GM12878 (cell line): Measurements from ENCODE around the gene ZNF554. TPM values are rescaled to one million over a fixed set of nuclear protein-coding genes. Genes with fewer than 3 reads are reported as not detected.

Experiments used
- ATAC-seq: fragments of 200-7000 bp; cut with Tn5 transposase; 3 replicates; pipeline ENCODE4 v1.9.1; 2020; ENCODE audit warnings: mild to moderate bottlenecking, moderate library complexity
- BruUV-seq: library from RNA; stranded (reverse); fragments of 400-500 nt; replicated peaks from 2 replicates; lab custom pipeline; 2021; lab: Mats Ljungman, UMichigan
- CTCF ChIA-PET: fragments of 300-600 bp; sonication (Branson Sonifier 250); formaldehyde crosslinking; extraction: SDS; loops from one replicate; lab custom pipeline; 2021; ENCODE audit warnings: inconsistent platforms; lab: Yijun Ruan, JAX
- POLR2A ChIA-PET: fragments of 350-600 bp; formaldehyde crosslinking; extraction: SDS; loops from one replicate; lab custom pipeline; 2021; ENCODE audit warnings: inconsistent platforms; lab: Charles Lee
- RAD21 ChIA-PET: fragments of 300-600 bp; sonication (Branson Sonifier 250); formaldehyde crosslinking; loops from one replicate; lab custom pipeline; 2023; ENCODE audit warnings: antibody characterized with exemption; ENCODE audit not compliant: unreplicated experiment; lab: Charles Lee
- SMC1A ChIA-PET: fragments of 300-600 bp; sonication (Branson Sonifier 250); formaldehyde crosslinking; loops from one replicate; lab custom pipeline; 2023; ENCODE audit not compliant: unreplicated experiment, uncharacterized antibody; lab: Charles Lee
- DNase-seq: peaks from one replicate; pipeline ENCODE4 v3.0.0-alpha.2; 2011; ENCODE audit warnings: low read depth, low spot score
- FAIRE-seq: peaks from 3 replicates; lab custom pipeline; 2011; peaks lifted over from hg19 to GRCh38; lab: Jason Lieb, UNC
- H2AFZ ChIP-seq: 2 replicates; pipeline ENCODE4 v1.6.0; 2011; ENCODE audit warnings: low read depth, low read length, control low read depth; ENCODE audit not compliant: control insufficient read depth
- H3K27ac ChIP-seq: 2 replicates; pipeline ENCODE4 v1.5.1; 2011; ENCODE audit warnings: control low read depth; ENCODE audit not compliant: control insufficient read depth, insufficient read depth
- H3K27me3 ChIP-seq, 2 experiments: replicated peaks in 1 of 2; 2 replicates each; pipeline versions ENCODE4 v1.6.0 to v1.6.1; 2011; ENCODE audit warnings: low read length in 1 of 2; ENCODE audit not compliant: control insufficient read depth in 2 of 2, insufficient read depth in 2 of 2
- H3K36me3 ChIP-seq, 2 experiments: 2 replicates each; pipeline ENCODE4 v1.5.1; 2011; ENCODE audit warnings: low read length in 1 of 2; ENCODE audit not compliant: control insufficient read depth in 2 of 2, insufficient read depth in 2 of 2
- H3K4me1 ChIP-seq: 2 replicates; pipeline ENCODE4 v1.6.1; 2011; ENCODE audit warnings: mild to moderate bottlenecking, low read length, moderate library complexity, mixed read lengths; ENCODE audit not compliant: control insufficient read depth, insufficient read depth
- H3K4me2 ChIP-seq: 2 replicates; pipeline ENCODE4 v1.6.0; 2011; ENCODE audit warnings: control low read depth; ENCODE audit not compliant: control insufficient read depth, insufficient read depth
- H3K4me3 ChIP-seq: fragments of 200-600 bp; sonication (generic); 2 replicates; pipeline ENCODE4 v1.5.1; 2016
- H3K79me2 ChIP-seq: 2 replicates; pipeline ENCODE4 v1.6.0; 2011; ENCODE audit warnings: low read length; ENCODE audit not compliant: control insufficient read depth, insufficient read depth
- H3K9ac ChIP-seq: 2 replicates; pipeline ENCODE4 v1.8.0; 2011; ENCODE audit warnings: low read length, control low read depth, mixed read lengths; ENCODE audit not compliant: control insufficient read depth, insufficient read depth
- H3K9me3 ChIP-seq: replicated peaks from 3 replicates; pipeline ENCODE4 v1.5.1; 2011; ENCODE audit warnings: mild to moderate bottlenecking, low read length; ENCODE audit not compliant: control insufficient read depth, insufficient read depth
- H4K20me1 ChIP-seq: 2 replicates; pipeline ENCODE4 v1.6.0; 2011; ENCODE audit not compliant: control insufficient read depth, insufficient read depth
- BCL11A ChIP-seq: IDR thresholded peaks from 2 replicates; pipeline ENCODE4 v1.6.1; 2011; ENCODE audit warnings: low read depth, low read length
- CUX1 ChIP-seq: IDR thresholded peaks from 2 replicates; pipeline ENCODE4 v1.6.1; 2012; ENCODE audit warnings: improper control_type of control experiment, low read depth, low read length; ENCODE audit not compliant: insufficient replicate concordance
- HDAC6 ChIP-seq: fragments of 200-600 bp; sonication (generic); IDR thresholded peaks from one replicate; pipeline ENCODE4 v1.8.0; 2017; ENCODE audit warnings: antibody characterized with exemption; ENCODE audit not compliant: unreplicated experiment
- NR2C1 ChIP-seq: fragments of 450-650 bp; IDR thresholded peaks from 2 replicates; pipeline ENCODE4 v1.6.1; 2017; ENCODE audit warnings: antibody characterized with exemption, mild to moderate bottlenecking, moderate library complexity
- RAD51 ChIP-seq: fragments of 450-650 bp; IDR thresholded peaks from 2 replicates; pipeline ENCODE4 v1.6.1; 2016; ENCODE audit warnings: moderate library complexity, mild to moderate bottlenecking, inconsistent platforms
- RBBP5 ChIP-seq: fragments of 200-600 bp; sonication (generic); conservative IDR thresholded peaks from 2 replicates; pipeline ENCODE4 v1.6.1; 2016
- RELB ChIP-seq: fragments of 450-650 bp; IDR thresholded peaks from 2 replicates; pipeline ENCODE4 v1.6.1; 2017; ENCODE audit warnings: low read depth, mild to moderate bottlenecking, moderate library complexity
- SMC3 ChIP-seq: IDR thresholded peaks from 2 replicates; pipeline ENCODE4 v1.6.1; 2011; ENCODE audit warnings: low read length, improper control_type of control experiment, borderline replicate concordance
- TBL1XR1 ChIP-seq: IDR thresholded peaks from 2 replicates; pipeline ENCODE4 v1.6.1; 2012; ENCODE audit warnings: low read depth, low read length, improper control_type of control experiment
- USF2 ChIP-seq: IDR thresholded peaks from 2 replicates; pipeline ENCODE4 v1.6.1; 2011; ENCODE audit warnings: low read depth, low read length, improper control_type of control experiment, borderline replicate concordance
- ZNF217 ChIP-seq: fragments of 450-650 bp; IDR thresholded peaks from 2 replicates; pipeline ENCODE4 v1.6.1; 2017; ENCODE audit warnings: antibody characterized with exemption, mild to moderate bottlenecking
- WGBS: methylation state at CpG from one replicate; pipeline ENCODE4 v1.1.6; 2016; ENCODE audit warnings: low lambda C conversion rate; ENCODE audit not compliant: insufficient replicate concordance, insufficient coverage; ENCODE audit errors: missing lambda C conversion rate; 5-methylcytosine and 5-hydroxymethylcytosine counted together
- in situ Hi-C: fragments of 300-500 bp; cut with MboI; formaldehyde crosslinking; loops from 9 replicates; pipeline ENCODE4 v1.14.3; 2018; ENCODE audit warnings: mixed read lengths
- intact Hi-C: fragments of 100-400 bp; cut with micrococcal nuclease; formaldehyde crosslinking; loops from one replicate; pipeline ENCODE4 v1.14.2; 2022; ENCODE audit not compliant: unreplicated experiment
- polyA plus RNA-seq, 11 experiments: library from polyadenylated mRNA; depleted of rRNA in 4 of 11; unstranded in 6 of 11; stranded (reverse) in 5 of 11; fragments of >200 nt; fragmentation: Nextera tagmentation in 4 of 11; fragmentation: Illumina TruSeq in 1 of 11; extraction: Ambion mirVana in 4 of 11; extraction: Trizol in 1 of 11; gene quantifications; 1 replicate in 1 of 11; 2 replicates in 10 of 11; pipeline versions ENCODE4 v1.2.1 to v1.2.3, GENCODE V29; 2011 to 2016; ENCODE audit warnings: inconsistent platforms in 2 of 11, missing spikeins in 2 of 11, low read depth in 1 of 11
- total RNA-seq, 4 experiments: library from RNA; depleted of rRNA in 3 of 4; stranded (reverse); fragments of >200 nt in 3 of 4; fragmentation: Illumina TruSeq in 1 of 4; extraction: Trizol in 1 of 4; gene quantifications; 2 replicates each; pipeline versions ENCODE4 v1.2.1 to v1.2.3, GENCODE V29; 2013 to 2021

The ZNF554 gene
- total and polyA plus RNA-seq, 10 of the 15 experiments (the other 5 are each of a cell fraction or from before 2014, with no cell fraction given) = 0.19 to 2.1 (median 1.4) TPM

- ChIA-PET POLR2A (no interaction called here), RAD21 (no interaction called here), SMC1A (no interaction called here), CTCF (no interaction called here)
- TF ChIP-seq SMC3 (no peak), RBBP5 (no peak), ZNF217 (no peak)
- in situ Hi-C loops = no loop called here
- H2AFZ ChIP-seq = no peak overlapping the region
- no peak overlapping the region for H3K4me2 ChIP-seq
- no peak overlapping the region for H3K4me3 ChIP-seq
- H3K27me3 ChIP-seq = no peaks in the 10 kb centered on the region
- no peak overlapping the region for H3K9ac ChIP-seq
- ATAC-seq (no peak), FAIRE-seq (no peak), DNase-seq (no peak)
- no peaks in the 10 kb centered on the region for H3K4me1 ChIP-seq
- no peak overlapping the region for H3K27ac ChIP-seq
- WGBS = 77% methylated on average over 15 of the region's 15 CpGs
- peaks cover 4 to 10% of the 10 kb centered on the region in 2 experiments; a peak in 3 of 4 replicates for H3K36me3 ChIP-seq
- no peaks in the 10 kb centered on the region for H4K20me1 ChIP-seq
- intact Hi-C loops = no loop called here
- no peaks in the 10 kb centered on the region for H3K9me3 ChIP-seq
- no peaks in the 10 kb centered on the region; the same call in 1 of the 2 replicates for H3K79me2 ChIP-seq
- no TSS peak for BruUV-seq
Measured at GRCh38 chr19:2815923-2816322, 3.7 kb upstream of the ZNF554 start.

GRCh38 chr19:2816641-2817040 lies 3.0 kb upstream of the ZNF554 start:
- POLR2A ChIA-PET = no interaction called here
- TF ChIP-seq BCL11A = no peak
- no peak for TF ChIP-seq TBL1XR1
- TF ChIP-seq CUX1 = no peak
- no peak for TF ChIP-seq USF2
- no peak for TF ChIP-seq HDAC6
- TF ChIP-seq RAD51 = no peak
- TF ChIP-seq NR2C1 = no peak
- no peak for TF ChIP-seq RELB

More at GRCh38 chr19:2816641-2817040, 3.0 kb upstream of the ZNF554 start:
- ChIA-PET CTCF (no interaction called here), SMC1A (no interaction called here), RAD21 (no interaction called here)
- Histone ChIP-seq H2AFZ (no peak overlapping the region), H3K9me3 (no peaks in the 10 kb centered on the region), H4K20me1 (no peaks in the 10 kb centered on the region), H3K9ac (no peak overlapping the region), H3K4me2 (no peak overlapping the region), H3K4me3 (no peak overlapping the region), H3K27me3 (no peaks in the 10 kb centered on the region), H3K4me1 (no peaks in the 10 kb centered on the region), H3K36me3 (peaks cover 0 to 10% of the 10 kb centered on the region in 2 experiments; a peak in 2 of 4 replicates), H3K27ac (no peak overlapping the region), H3K79me2 (no peaks in the 10 kb centered on the region; the same call in 1 of the 2 replicates)
- no peak for ATAC-seq
- no TSS peak for BruUV-seq
- DNase-seq = no peak
- intact Hi-C loops (no loop called here), in situ Hi-C loops (no loop called here)
- no peak for FAIRE-seq
- WGBS = 99% methylated on average over 16 of the region's 16 CpGs
